Limb (tissue), 2 donors: Measurements from ENCODE around the gene TOP3A.
A peak's percentile ranks its signal among the peaks of the same experiment; 100 is the strongest.

Experiments
- DNase-seq, 2 donors: peaks; one replicate each; pipeline ENCODE4 v3.0.0-alpha.2; 2016; ENCODE audit errors: extremely low spot score in 2 of 2

Gene TOP3A

GRCh38 chr17:18254888-18255649, 59.7 kb downstream of the TOP3A start:
- no peak for DNase-seq

GRCh38 chr17:18253947-18254821, 60.6 kb downstream of the TOP3A start:
- no peak for DNase-seq

GRCh38 chr17:18253187-18253884, 61.5 kb downstream of the TOP3A start:
- DNase-seq: no peak

DNA sequence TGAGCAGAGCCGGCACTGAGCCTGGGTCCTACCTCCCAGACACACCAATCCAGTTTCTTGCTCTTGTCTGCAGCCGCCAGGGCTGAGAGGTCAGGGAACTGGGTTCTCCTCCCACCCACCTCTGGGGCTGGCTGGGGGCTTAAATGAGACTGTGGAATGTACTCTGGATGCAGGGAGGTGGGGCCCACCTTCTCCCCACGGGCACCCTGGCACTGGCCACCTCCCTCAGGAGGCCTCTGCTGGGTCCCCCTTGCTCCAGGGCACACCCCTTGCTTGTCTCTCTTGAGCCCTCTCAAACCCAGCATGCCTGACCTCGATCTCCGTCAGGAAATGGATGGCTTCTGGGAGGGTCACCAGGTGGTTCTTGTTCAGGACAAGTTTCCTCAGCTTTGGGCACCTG, 62.6 kb downstream of the TOP3A start:
- DNase-seq: no peak

- DNase-seq: no peak
Observed at GRCh38 chr17:18251204-18251603, 63.6 kb downstream of the TOP3A start.

- DNase-seq: no peak
Observed at GRCh38 chr17:18250708-18251107, 64.1 kb downstream of the TOP3A start.

DNA sequence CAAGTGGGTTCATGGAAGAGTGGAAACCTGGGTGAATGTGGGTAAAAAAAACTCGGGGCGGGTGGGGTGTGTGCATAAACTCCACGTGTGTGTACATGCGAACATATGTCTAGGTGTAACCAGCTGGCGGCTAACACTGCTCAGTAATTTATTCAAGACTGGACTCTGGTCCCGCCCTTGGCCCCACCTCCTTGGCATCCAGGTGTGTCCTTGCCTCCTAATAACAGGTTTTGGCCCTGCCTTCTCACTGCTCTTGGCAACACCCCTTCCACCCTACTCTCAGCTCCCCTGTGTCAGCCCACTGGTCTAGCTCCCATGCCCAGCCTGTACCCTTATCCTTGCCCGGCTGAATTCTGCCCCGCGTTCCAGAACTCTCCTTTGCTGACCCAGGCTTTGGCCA, 64.5 kb downstream of the TOP3A start:
- DNase-seq: no peak

GRCh38 chr17:18248811-18249210, 66.0 kb downstream of the TOP3A start:
- DNase-seq: no peak

- peak; percentile 68 to 81 for DNase-seq
Observed at GRCh38 chr17:18248300-18248731, 66.5 kb downstream of the TOP3A start.

DNA sequence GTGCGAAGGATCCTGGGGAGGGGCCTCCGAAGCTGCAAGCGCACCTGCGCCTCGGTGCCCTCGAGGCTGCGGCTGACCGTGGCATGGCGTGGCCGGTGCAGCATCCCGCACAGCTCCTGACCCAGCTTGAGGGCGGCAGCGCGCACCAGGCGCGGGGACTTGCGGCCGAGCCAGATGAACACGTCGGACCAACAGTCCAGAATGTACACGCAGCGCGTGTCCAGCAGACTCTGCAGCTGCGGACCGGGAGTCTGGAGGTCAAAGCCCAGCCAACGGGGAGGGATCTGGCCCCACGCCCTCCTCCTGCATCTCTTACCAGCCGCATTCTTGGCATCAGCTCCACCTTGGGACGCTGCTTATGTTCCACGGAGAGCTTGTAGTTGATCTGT, 67.2 kb downstream of the TOP3A start:
- DNase-seq: no peak

DNA sequence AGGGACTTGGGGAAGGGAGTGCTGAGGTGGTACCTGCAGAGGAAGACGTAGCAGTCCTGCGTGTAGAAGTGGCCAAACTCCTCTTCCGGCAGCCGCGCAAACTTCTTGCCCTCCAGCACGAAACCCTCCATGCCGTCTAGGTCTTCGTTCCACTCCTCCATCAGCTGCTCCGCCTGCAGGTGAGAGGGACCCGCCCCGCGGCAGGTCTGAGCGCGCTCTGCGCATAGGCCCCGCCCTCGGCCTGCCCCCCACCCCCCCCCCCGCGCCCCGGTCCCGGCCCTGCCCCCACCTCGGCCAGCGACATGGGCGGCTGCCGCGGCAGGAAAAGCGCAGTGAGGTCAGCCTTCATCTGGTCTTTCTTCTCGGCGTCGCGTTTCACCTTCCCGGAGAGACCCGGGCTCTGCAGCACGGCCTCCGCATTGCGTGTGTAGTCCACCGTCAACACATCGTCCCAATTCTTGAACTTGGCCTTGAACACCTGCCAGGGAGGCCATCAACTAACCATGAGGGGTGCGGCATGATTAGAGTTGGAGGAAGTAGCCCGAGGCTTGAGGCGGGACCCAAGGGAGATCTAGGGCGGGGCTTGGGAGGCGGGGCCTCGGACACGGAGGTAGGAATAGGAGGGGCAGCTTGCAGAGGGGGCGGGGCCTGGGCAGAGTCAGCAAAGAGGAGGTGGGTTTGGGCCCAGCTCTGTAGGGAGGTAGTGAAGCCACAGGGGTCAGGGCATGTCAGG, 67.7 kb downstream of the TOP3A start:
- peak in 1 of 2 donors; percentile 69 for DNase-seq

- no peak for DNase-seq
Observed at GRCh38 chr17:18246109-18246725, 68.6 kb downstream of the TOP3A start.

DNA sequence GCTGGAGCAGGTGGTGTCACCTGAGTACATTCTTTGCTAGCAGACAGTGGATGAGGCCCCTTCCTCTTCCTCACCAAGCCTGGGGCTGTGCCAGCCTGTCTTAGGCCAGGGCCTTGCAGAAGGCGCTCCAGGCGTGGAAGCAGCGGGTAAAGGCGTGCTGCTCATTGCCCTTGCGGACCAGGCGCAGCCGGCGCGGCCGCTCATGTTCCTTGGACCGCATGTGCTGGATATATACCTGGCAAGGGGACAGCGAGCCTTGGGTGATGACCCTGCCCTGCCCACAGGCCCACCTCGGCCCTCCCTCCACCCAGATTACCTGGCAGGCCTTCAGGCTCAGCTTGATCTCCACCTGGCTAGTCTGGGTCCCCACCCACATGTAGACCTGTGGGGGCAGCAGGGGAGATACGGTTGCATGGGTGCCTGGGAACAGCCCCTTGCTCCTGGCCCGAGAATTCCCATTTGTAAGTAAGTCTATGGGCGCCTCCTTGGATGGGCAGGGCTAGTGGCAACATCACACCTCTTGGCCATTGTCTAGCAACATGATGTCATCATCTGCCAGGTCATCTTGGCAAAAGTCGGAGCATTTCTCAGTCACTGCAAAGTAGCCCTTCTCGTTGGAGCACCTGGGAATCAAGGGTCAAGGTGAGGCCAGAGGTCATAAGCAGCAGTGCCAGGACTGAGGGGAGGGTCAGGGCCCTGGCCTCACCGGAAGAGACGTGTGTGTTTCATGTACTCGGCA, 69.6 kb downstream of the TOP3A start:
- DNase-seq: no peak

DNA sequence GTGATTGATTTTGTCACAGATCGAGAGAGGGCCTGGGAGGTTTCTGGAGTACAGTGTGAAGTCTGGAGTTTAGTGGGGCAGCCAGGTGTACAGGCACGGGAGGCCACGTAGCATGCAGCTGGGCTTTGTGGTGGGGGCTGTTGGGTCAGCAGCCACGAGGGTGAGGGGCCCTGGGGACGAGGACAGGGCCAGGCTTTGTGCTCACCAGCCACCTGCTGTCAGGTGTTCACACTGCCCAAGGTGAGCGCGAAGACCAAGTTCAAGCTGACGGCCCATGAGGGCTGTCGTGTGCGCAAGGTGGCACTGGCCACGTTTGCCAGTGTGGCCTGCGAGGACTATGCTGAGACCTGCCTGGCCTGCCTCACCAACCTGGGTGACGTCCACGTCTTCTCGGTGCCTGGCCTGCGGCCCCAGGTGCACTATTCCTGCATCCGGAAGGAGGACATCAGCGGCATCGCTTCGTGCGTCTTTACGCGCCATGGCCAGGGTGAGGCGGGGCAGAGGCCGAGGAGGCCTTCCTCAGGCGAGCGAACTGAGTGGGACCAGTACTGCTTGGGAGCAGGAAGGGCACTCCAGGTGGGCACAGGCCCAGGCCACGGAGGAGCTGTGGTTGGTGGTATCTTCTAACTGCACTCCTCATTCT, 73.4 kb downstream of the TOP3A start:
- no peak for DNase-seq

DNA sequence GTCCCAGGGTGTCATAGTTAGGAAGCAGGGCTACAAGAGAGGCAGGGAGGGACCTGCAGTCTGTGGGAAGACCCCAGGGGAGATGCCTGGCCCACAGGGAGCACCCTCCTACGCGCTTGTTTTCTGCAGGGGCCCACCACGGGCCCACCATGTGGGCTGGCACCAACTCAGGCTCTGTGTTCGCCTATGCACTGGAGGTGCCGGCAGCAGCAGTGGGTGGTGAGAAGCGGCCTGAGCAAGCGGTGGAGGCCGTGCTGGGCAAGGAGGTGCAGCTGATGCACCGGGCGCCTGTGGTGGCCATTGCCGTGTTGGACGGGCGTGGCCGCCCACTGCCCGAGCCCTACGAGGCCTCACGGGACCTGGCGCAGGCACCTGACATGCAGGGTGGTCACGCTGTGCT, 74.3 kb downstream of the TOP3A start:
- DNase-seq: no peak

GRCh38 chr17:18238299-18238698, 76.5 kb downstream of the TOP3A start:
- DNase-seq: no peak

GRCh38 chr17:18237461-18237860, 77.3 kb downstream of the TOP3A start:
- no peak for DNase-seq

GRCh38 chr17:18236494-18236893, 78.3 kb downstream of the TOP3A start:
- no peak for DNase-seq

DNA sequence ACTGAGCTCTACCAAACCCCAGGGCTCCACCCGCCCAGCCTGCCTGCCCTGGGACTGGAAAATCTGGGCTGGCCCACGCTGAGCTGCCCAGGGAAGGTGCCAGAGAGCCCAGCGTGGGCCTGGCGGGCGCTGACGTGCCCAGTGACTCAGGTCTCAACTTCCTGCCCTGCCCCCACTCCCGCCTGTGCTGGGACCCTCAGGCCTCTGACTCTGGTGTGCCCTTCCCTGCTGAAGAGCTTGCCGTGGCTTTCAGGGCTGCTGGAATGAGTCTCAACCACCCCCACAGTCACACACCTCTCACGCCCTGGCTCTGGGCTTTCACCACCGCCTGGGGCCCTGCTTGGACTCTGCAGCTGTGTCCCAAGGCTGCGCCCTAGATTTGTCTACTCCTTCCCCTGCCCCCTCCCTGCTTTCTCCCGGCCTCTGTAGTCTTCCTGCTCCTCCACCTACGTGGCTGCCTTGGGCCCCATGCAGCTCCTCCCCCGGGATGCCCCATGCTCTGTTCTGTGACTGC, 79.0 kb downstream of the TOP3A start:
- no peak for DNase-seq
